Stimulated activated CD8-positive, alpha-beta memory T cell treated with anti-CD3 and anti-CD28 coated beads, Interleukin-12 subunit alpha, Interleukin-12 subunit beta, amount 100 ng/mL, for 1 hour (primary cell): ENCODE results near the gene TAOK2.

Source experiments
- DNase-seq: peaks from one replicate; pipeline ENCODE4 v3.0.0-alpha.2; 2020; ENCODE audit warnings: low read depth

The TAOK2 gene

DNA sequence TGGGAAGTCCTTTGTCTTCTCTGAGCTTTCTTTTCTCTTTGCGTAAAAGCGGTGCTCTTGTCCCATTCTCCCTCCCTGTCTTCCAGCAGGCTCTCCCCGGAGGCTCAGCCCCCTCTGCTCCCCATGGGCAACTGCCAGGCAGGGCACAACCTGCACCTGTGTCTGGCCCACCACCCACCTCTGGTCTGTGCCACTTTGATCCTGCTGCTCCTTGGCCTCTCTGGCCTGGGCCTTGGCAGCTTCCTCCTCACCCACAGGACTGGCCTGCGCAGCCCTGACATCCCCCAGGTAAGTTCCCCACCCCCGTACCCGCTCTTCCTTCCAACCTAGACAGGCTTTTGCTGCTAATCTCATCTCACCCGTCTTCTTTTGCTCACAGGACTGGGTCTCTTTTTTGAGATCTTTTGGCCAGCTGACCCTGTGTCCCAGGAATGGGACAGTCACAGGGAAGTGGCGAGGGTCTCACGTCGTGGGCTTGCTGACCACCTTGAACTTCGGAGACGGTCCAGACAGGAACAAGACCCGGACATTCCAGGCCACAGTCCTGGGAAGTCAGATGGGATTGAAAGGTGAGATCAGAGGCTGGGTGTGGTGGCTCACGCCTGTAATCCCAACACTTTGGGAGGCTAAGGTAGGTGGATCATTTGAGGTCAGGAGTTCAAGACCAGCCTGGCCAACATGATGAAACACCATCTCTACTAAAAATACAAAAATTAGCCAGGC lies 10.5 kb upstream of the TAOK2 start:
- no peak for DNase-seq

DNA sequence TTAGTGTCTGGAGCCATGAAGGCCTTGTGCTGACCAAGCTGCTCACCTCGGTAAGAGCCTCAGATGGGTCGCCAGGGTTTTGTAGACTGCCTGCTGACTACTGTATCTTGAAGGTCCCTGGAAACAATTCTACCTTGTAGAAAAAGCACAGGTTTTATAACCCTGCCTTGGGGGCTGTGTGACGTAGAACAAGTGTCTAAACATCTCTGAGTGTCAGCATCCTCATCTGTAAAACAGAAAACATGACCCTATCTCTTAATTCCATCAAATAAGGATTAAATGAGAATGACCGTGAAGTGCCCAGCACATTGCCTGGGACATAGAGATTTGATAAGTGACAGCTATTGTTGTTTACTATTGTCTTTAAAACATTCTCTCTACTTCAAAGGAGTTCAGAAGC lies 5.5 kb upstream of the TAOK2 start:
- no peak for DNase-seq

- no peak for DNase-seq
Observed at GRCh38 chr16:29971304-29971703, 2.4 kb upstream of the TAOK2 start.

GRCh38 chr16:29972500-29972899 lies 1.2 kb upstream of the TAOK2 start:
- DNase-seq, result no peak

GRCh38 chr16:29972992-29973383 lies 680 bp upstream of the TAOK2 start:
- no peak for DNase-seq

- no peak for DNase-seq
Observed at GRCh38 chr16:29974291-29975133, 844 bp downstream of the TAOK2 start.

DNA sequence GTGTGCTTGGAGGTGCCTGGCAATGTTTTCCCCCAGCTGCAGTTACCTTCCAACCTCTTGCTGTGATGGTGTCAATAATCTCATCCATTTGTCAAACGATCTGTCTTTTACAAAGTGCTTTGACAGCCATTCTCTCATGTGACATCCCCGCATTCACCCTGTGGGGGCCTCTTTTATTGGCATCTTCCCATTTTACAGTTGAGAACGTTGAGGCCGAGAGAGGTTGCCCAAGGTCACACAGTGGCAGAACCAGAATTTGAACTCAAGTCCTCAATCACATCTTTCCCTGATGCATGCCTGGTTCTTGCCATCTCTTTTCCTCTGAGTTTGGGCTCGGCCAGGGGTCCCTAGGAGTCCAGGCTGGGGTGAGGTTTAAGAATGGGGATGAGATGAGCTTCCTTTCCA lies 1.5 kb downstream of the TAOK2 start:
- DNase-seq, result no peak

GRCh38 chr16:29975811-29976511 lies 2.3 kb downstream of the TAOK2 start:
- no peak for DNase-seq

GRCh38 chr16:29977063-29977825 lies 3.6 kb downstream of the TAOK2 start:
- no peak for DNase-seq

GRCh38 chr16:29978081-29978480 lies 4.4 kb downstream of the TAOK2 start:
- no peak for DNase-seq

GRCh38 chr16:29978564-29979270 lies 5.0 kb downstream of the TAOK2 start:
- DNase-seq, result no peak

DNA sequence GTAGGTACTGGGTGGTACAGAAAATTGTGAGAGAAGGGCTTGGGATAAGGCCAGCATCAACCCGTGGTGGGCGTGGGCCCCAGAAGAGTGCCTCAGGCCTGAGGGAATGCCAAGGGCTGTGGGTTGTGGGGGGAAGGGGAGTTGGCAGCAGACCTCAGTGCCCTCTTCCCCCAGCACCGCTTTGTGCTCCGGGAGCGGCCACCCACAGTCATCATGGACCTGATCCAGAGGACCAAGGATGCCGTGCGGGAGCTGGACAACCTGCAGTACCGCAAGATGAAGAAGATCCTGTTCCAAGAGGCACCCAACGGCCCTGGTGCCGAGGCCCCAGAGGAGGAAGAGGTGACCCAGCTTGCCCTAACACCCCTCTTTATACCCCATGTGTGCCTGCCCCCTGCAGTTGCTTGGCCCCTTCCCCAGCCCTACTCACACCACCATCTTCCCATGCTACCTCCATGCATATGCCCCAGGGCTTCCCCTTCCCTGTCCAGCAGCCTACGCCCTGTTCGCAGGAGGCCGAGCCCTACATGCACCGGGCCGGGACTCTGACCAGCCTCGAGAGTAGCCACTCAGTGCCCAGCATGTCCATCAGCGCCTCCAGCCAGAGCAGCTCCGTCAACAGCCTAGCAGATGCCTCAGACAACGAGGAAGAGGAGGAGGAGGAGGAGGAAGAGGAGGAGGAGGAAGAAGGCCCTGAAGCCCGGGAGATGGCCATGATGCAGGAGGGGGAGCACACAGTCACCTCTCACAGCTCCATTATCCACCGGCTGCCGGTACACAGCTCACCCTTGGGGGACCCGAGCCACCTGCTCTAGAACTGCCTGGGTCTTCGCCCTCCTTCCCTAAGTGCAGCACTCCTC lies 9.1 kb downstream of the TAOK2 start:
- DNase-seq, result no peak

GRCh38 chr16:29983420-29984136 lies 9.9 kb downstream of the TAOK2 start:
- no peak for DNase-seq

DNA sequence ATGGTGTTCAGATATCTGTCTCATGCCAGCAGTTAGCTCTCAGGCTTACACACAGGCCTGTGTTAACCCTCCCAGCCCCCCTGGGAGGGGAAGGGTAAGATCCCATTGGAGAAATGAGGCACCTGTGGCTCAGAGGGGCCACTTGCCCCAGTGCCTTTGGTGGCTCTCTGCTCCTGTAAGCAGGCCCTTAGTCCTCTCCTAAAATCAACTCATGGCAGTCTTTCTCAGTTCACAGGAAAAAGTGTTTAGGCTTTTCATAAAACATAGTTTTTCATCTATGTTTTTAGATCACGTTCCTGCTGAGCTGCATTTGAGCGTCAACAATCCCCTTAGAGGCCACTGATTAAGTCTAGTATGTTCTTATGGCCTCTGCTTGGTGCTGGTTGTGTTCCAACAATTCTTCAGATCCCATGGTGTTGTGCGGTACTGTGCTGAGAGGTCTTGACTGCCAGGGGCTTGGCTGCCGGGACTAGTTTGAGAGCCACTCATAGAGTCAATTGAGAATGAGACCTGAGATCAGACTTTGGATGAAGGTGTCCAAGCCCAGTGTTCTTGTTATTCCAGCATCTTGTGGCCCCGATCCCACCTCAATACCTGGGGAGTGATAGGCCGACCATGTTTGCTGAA lies 10.6 kb downstream of the TAOK2 start:
- no peak for DNase-seq

- DNase-seq, result no peak
Observed at GRCh38 chr16:29984764-29985147, 11.1 kb downstream of the TAOK2 start.

DNA sequence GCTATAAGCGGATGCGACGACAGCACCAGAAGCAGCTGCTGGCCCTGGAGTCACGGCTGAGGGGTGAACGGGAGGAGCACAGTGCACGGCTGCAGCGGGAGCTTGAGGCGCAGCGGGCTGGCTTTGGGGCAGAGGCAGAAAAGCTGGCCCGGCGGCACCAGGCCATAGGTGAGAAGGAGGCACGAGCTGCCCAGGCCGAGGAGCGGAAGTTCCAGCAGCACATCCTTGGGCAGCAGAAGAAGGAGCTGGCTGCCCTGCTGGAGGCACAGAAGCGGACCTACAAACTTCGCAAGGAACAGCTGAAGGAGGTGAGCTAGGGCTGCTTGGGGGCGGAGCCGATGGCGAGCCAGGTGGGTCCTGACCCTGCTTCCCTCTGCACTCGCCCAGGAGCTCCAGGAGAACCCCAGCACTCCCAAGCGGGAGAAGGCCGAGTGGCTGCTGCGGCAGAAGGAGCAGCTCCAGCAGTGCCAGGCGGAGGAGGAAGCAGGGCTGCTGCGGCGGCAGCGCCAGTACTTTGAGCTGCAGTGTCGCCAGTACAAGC lies 11.7 kb downstream of the TAOK2 start:
- DNase-seq, result no peak

- no peak for DNase-seq
Observed at GRCh38 chr16:29986231-29986630, 12.6 kb downstream of the TAOK2 start.

DNA sequence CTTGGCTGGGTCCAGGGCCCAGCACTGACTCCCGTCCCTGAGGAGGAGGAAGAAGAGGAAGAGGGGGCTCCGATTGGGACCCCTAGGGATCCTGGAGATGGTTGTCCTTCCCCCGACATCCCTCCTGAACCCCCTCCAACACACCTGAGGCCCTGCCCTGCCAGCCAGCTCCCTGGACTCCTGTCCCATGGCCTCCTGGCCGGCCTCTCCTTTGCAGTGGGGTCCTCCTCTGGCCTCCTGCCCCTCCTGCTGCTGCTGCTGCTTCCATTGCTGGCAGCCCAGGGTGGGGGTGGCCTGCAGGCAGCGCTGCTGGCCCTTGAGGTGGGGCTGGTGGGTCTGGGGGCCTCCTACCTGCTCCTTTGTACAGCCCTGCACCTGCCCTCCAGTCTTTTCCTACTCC lies 13.3 kb downstream of the TAOK2 start:
- DNase-seq, result no peak
